BJ (cell line): ENCODE results near the gene B3GALT5. TPM values are rescaled to one million over a fixed set of nuclear protein-coding genes. Genes with fewer than 3 reads are reported as not detected.

Experiments used
- CTCF ChIA-PET: fragments of 350-600 bp; formaldehyde crosslinking; extraction: SDS; loops from one replicate; lab custom pipeline; 2021; ENCODE audit warnings: antibody characterized with exemption, inconsistent platforms; lab: Yijun Ruan, JAX
- POLR2A ChIA-PET: fragments of 300-600 bp; sonication (Branson Sonifier 250); formaldehyde crosslinking; extraction: SDS; loops from one replicate; lab custom pipeline; 2021; ENCODE audit warnings: antibody characterized with exemption; lab: Charles Lee
- DNase-seq: peaks from one replicate; pipeline ENCODE4 v3.0.0-alpha.2; 2011; ENCODE audit warnings: low read depth
- H3K27me3 ChIP-seq: 2 replicates; pipeline ENCODE4 v1.6.0; 2011; ENCODE audit warnings: low read length; ENCODE audit not compliant: control insufficient read depth, insufficient read depth
- H3K36me3 ChIP-seq: 2 replicates; pipeline ENCODE4 v1.5.1; 2011; ENCODE audit warnings: low read length; ENCODE audit not compliant: control insufficient read depth, insufficient read depth
- H3K4me3 ChIP-seq: 2 replicates; pipeline ENCODE4 v1.5.1; 2011; ENCODE audit warnings: low read depth, mild to moderate bottlenecking, control low read depth, low read length
- polyA plus RNA-seq: library from polyadenylated mRNA; depleted of rRNA; stranded (reverse); fragments of >200 nt; gene quantifications from 2 replicates; pipeline ENCODE4 v1.2.3, GENCODE V29; 2011
- TF ChIP-seq, protein P1 (sequence below): IDR thresholded peaks from 2 replicates; pipeline ENCODE4 v1.5.1; 2011; ENCODE audit warnings: low read depth, mild to moderate bottlenecking, control low read depth, inconsistent platforms, low read length, moderate library complexity; ENCODE audit not compliant: insufficient read depth

The B3GALT5 gene
- polyA plus RNA-seq, 1 experiment, result 0.09 TPM

DNA sequence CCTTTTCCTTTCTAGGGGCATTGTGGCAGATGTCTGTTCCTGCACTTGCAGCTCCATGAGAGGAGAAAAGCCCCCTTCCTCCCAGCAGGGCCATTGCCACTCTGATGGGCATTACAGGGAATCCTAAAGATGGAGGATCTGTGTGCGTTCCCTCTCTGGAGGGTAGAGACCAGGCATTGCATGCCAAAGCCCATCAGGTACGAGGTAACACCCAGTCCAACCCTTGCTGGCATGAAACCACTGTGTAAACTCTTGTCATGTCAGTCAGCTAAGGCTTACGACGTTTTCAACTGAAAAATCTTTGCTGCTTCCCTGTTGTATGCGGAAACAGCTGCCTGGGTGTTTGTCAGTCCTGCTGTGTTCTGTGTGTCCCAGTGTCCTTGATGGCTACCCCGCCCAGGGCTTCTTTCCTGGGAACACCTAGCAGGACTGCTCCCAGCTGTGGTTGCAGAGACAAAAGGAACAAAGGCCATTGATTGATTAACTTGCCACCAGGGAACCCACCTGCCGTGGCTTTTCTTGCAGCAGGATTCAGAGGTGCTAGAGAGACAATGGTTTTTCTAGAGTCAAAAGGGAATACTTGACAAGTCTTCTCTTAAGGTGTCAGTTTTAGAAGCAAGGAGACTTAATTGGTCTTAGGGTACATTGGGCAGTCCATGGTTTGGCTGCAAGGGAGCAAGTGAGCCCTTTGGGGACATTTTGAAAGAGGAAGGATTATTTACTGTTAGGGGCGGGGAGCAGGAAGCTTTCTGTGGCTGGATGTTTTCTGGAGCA lies 24.6 kb downstream of the B3GALT5 start:
- ChIA-PET CTCF (no interaction called here), POLR2A (no interaction called here)
- Histone ChIP-seq H3K27me3 (no peaks in the 10 kb centered on the region; the same call in 1 of the 2 replicates), H3K36me3 (no peaks in the 10 kb centered on the region), H3K4me3 (no peak overlapping the region)
- TF ChIP-seq, protein P1, sequence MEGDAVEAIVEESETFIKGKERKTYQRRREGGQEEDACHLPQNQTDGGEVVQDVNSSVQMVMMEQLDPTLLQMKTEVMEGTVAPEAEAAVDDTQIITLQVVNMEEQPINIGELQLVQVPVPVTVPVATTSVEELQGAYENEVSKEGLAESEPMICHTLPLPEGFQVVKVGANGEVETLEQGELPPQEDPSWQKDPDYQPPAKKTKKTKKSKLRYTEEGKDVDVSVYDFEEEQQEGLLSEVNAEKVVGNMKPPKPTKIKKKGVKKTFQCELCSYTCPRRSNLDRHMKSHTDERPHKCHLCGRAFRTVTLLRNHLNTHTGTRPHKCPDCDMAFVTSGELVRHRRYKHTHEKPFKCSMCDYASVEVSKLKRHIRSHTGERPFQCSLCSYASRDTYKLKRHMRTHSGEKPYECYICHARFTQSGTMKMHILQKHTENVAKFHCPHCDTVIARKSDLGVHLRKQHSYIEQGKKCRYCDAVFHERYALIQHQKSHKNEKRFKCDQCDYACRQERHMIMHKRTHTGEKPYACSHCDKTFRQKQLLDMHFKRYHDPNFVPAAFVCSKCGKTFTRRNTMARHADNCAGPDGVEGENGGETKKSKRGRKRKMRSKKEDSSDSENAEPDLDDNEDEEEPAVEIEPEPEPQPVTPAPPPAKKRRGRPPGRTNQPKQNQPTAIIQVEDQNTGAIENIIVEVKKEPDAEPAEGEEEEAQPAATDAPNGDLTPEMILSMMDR, result no peak
- no peak for DNase-seq

DNA sequence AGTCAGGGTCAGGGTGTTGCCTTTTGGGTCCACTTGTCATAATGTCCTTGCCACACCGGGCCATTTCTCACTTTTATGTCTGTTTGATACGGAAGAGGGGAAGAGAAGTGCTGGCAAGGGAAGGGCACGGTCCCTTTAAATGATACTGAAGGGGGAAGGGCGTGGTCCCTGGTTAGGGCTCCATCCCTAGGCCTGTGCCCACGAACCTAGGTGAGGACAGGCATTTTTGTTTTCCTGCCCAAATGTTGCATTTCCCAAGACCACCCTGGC lies 25.2 kb downstream of the B3GALT5 start:
- DNase-seq, result no peak
- Histone ChIP-seq H3K36me3 (no peaks in the 10 kb centered on the region), H3K27me3 (no peaks in the 10 kb centered on the region; the same call in 1 of the 2 replicates), H3K4me3 (no peak overlapping the region)
- TF ChIP-seq, protein P1, result no peak
- CTCF ChIA-PET, result no interaction called here
- POLR2A ChIA-PET, result no interaction called here

DNA sequence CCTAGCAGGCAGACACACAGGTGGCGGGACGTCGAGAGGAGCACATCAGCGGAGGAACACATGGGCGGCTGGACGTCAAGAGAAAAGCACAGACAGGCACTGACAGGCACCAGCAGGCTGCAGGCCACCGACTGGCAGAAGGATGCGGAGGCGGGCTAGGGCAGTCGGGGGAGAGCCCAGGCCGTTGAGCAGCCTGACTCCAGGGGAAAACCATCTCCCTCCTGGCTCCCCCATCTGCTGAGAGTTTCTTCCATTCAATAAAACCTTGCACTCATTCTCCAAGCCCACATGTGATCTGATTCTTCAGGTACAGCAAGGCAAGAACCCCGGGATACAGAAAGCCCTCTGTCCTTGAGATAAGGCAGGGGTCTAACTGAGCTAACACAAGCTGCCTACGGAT lies 25.5 kb downstream of the B3GALT5 start:
- TF ChIP-seq, protein P1, result no peak
- ChIA-PET CTCF (interaction anchor here (0.6 to 1.7 kb wide), 2 partner anchors 10 to 12 kb away, joined by 3 to 4 read pairs; no protein-coding TSS in a partner anchor), POLR2A (no interaction called here)
- Histone ChIP-seq H3K4me3 (no peak overlapping the region), H3K36me3 (no peaks in the 10 kb centered on the region), H3K27me3 (no peaks in the 10 kb centered on the region; the same call in 1 of the 2 replicates)
- no peak for DNase-seq

DNA sequence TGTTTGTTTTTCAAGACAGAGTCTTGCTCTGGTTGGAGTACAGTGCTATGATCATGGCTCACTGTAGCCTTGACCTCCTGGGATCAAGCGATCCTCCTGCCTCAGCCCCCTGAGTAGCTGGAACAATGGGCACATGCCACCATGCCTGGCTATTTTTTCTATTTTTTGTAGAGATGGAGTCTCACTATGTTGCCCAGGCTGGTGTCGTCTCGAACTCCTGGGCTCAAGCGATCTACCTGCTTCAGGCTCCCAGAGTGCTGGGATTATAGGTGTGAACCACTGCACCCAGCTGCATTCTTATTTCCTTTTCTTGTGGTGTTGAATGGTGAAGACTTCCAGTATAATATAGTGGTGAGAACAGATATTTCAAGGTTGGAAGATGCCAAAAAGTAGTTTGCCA lies 28.0 kb downstream of the B3GALT5 start:
- TF ChIP-seq, protein P1, result no peak
- ChIA-PET CTCF (no interaction called here), POLR2A (no interaction called here)
- no peak for DNase-seq
- no peaks in the 10 kb centered on the region; the same call in 1 of the 2 replicates for H3K27me3 ChIP-seq
- H3K4me3 ChIP-seq, result no peak overlapping the region
- H3K36me3 ChIP-seq, result no peaks in the 10 kb centered on the region

DNA sequence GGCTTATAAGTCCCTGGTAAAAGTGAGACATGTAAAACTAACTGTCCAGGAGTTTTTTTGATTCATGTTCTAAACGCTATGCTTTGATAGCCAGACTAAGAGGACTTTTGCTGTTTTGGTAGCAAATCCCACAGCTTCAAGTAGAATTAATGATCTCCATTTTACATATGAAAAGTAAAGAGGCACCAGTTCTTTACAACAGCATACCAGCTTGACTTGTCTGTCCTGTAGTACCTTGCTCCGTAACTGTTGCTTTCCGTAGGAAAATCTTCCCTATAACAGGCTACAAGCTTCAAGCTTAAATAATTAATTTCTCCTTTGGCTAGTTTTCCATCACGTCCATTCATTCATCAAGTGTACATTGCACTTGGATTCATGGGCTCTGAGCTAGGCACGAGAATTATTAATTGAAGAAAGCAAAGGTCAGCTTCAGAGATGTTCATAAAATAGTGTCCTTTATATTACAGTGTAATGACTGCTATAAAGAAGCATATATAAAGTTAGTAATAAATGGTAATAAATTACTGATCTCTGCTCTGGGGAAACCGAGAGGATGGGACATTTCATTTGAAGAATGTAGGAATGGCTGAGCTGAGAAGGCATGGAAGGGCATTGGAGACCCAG lies 29.2 kb downstream of the B3GALT5 start:
- DNase-seq, result no peak
- TF ChIP-seq, protein P1, result no peak
- Histone ChIP-seq H3K27me3 (no peaks in the 10 kb centered on the region; the same call in 1 of the 2 replicates), H3K36me3 (no peaks in the 10 kb centered on the region), H3K4me3 (no peak overlapping the region)
- ChIA-PET POLR2A (no interaction called here), CTCF (no interaction called here)
